Measurements from ENCODE around the gene B3GALT2. TPM values are rescaled to one million over a fixed set of nuclear protein-coding genes. Genes with fewer than 3 reads are reported as not detected.

Gene B3GALT2
- total RNA-seq, 4 donors from 2014 or later = 0.08 to 0.58 (median 0.32) TPM; not detected in 1

- WGBS, 2 donors = 87 to 89% methylated on average over 4 of the region's 4 CpGs
- intact Hi-C loops (cut with DNase I; ENCODE audit: low total_unique reads) = no loop called here
- H3K4me3 ChIP-seq (ENCODE audit: low read depth, poor library complexity, severe bottlenecking) = no peak overlapping the region
- no peak for DNase-seq (ENCODE audit: low spot score in 2 of 2)
- no peak for TF ChIP-seq POLR2A (IDR thresholded peaks at IDR 0.05)
- no peak for TF ChIP-seq CTCF (IDR thresholded peaks at IDR 0.05)
These were observed 33.0 kb upstream of the B3GALT2 start for GRCh38 chr1:193219391-193219790.

GRCh38 chr1:193216920-193217319 lies 30.5 kb upstream of the B3GALT2 start:
- intact Hi-C loops (cut with DNase I; ENCODE audit: low total_unique reads) = no loop called here
- no peak overlapping the region for H3K4me3 ChIP-seq (ENCODE audit: low read depth, poor library complexity, severe bottlenecking)
- 80 to 91% methylated on average over 8 of the region's 8 CpGs for WGBS, 2 donors
- no peak for DNase-seq (ENCODE audit: low spot score in 2 of 2)
- no peak for TF ChIP-seq POLR2A (IDR thresholded peaks at IDR 0.05)
- no peak for TF ChIP-seq CTCF (IDR thresholded peaks at IDR 0.05)

GRCh38 chr1:193213998-193214397 lies 27.6 kb upstream of the B3GALT2 start:
- intact Hi-C loops (cut with DNase I; ENCODE audit: low total_unique reads) = no loop called here
- DNase-seq (ENCODE audit: low spot score in 2 of 2) = no peak
- WGBS, 2 donors = 95 to 96% methylated on average over 4 of the region's 4 CpGs
- no peak overlapping the region for H3K4me3 ChIP-seq (ENCODE audit: low read depth, poor library complexity, severe bottlenecking)
- TF ChIP-seq CTCF (IDR thresholded peaks at IDR 0.05) = no peak
- no peak for TF ChIP-seq POLR2A (IDR thresholded peaks at IDR 0.05)

- DNase-seq (ENCODE audit: low spot score in 2 of 2) = no peak
- TF ChIP-seq CTCF (IDR thresholded peaks at IDR 0.05) = no peak
- TF ChIP-seq POLR2A (IDR thresholded peaks at IDR 0.05) = no peak
- WGBS, 2 donors = 96% methylated on average over 2 of the region's 2 CpGs
- H3K4me3 ChIP-seq (ENCODE audit: low read depth, poor library complexity, severe bottlenecking) = no peak overlapping the region
- intact Hi-C loops (cut with DNase I; ENCODE audit: low total_unique reads) = no loop called here
These were observed 26.2 kb upstream of the B3GALT2 start for GRCh38 chr1:193212637-193213036.

GRCh38 chr1:193211539-193211938 lies 25.1 kb upstream of the B3GALT2 start:
- intact Hi-C loops (cut with DNase I; ENCODE audit: low total_unique reads) = no loop called here
- no peak overlapping the region for H3K4me3 ChIP-seq (ENCODE audit: low read depth, poor library complexity, severe bottlenecking)
- DNase-seq (ENCODE audit: low spot score in 2 of 2) = no peak
- 82 to 91% methylated on average over 1 of the region's 1 CpG for WGBS, 2 donors
- TF ChIP-seq CTCF (IDR thresholded peaks at IDR 0.05) = no peak
- TF ChIP-seq POLR2A (IDR thresholded peaks at IDR 0.05) = no peak

GRCh38 chr1:193210996-193211395 lies 24.6 kb upstream of the B3GALT2 start:
- 97% methylated on average over 7 of the region's 7 CpGs for WGBS, 2 donors
- TF ChIP-seq POLR2A (IDR thresholded peaks at IDR 0.05) = no peak
- TF ChIP-seq CTCF (IDR thresholded peaks at IDR 0.05) = no peak
- no peak for DNase-seq (ENCODE audit: low spot score in 2 of 2)
- intact Hi-C loops (cut with DNase I; ENCODE audit: low total_unique reads) = no loop called here
- H3K4me3 ChIP-seq (ENCODE audit: low read depth, poor library complexity, severe bottlenecking) = no peak overlapping the region

Measured in lower leg skin (tissue), 4 donors.